Neural progenitor cell (in vitro differentiated cells): ENCODE measurements around the gene SRCIN1.

Experiments
- CTCF ChIP-seq: fragments of 200-600 bp; sonication (generic); IDR thresholded peaks from 2 replicates; pipeline ENCODE4 v1.5.1; 2017; ENCODE audit warnings: antibody characterized with exemption, mild to moderate bottlenecking
- EZH2 ChIP-seq: fragments of 200-600 bp; sonication (generic); IDR thresholded peaks from 2 replicates; pipeline ENCODE4 v1.6.1; 2017; ENCODE audit warnings: antibody characterized with exemption, mild to moderate bottlenecking, moderate library complexity
- EZH2phosphoT487 ChIP-seq: fragments of 200-600 bp; sonication (generic); IDR thresholded peaks from 2 replicates; pipeline ENCODE4 v1.6.1; 2017; ENCODE audit warnings: antibody characterized with exemption

GRCh38 chr17:38498353-38498752 lies 107.4 kb downstream of the SRCIN1 start:
- TF ChIP-seq CTCF = no peak
- TF ChIP-seq EZH2phosphoT487 = no peak
- no peak for TF ChIP-seq EZH2
